Mesendoderm (in vitro differentiated cells): ENCODE data around the gene GZMM.

Experiments
- DNase-seq: peaks from one replicate; pipeline ENCODE4 v3.0.0; 2013
- H2AK5ac ChIP-seq: 2 replicates; pipeline ENCODE4 v1.6.1; 2013; ENCODE audit warnings: low read length, inconsistent platforms
- H2BK120ac ChIP-seq: 2 replicates; pipeline ENCODE4 v1.6.1; 2013; ENCODE audit warnings: low read depth, mild to moderate bottlenecking, low read length, moderate library complexity, mixed read lengths
- H2BK15ac ChIP-seq: replicated peaks from 2 replicates; pipeline ENCODE4 v1.6.1; 2013; ENCODE audit warnings: low read depth, mild to moderate bottlenecking, moderate library complexity
- H2BK5ac ChIP-seq: 2 replicates; pipeline ENCODE4 v1.6.1; 2013; ENCODE audit warnings: low read length, inconsistent platforms
- H3K18ac ChIP-seq: 2 replicates; pipeline ENCODE4 v1.6.1; 2013; ENCODE audit warnings: mild to moderate bottlenecking, low read length, mixed read lengths
- H3K23ac ChIP-seq: one replicate; pipeline ENCODE4 v1.6.1; 2013; ENCODE audit warnings: low read length
- H3K27ac ChIP-seq: 2 replicates; pipeline ENCODE4 v1.5.1; 2013; ENCODE audit warnings: low read depth, mild to moderate bottlenecking, inconsistent platforms, low read length, moderate library complexity
- H3K27me3 ChIP-seq: 2 replicates; pipeline ENCODE4 v1.6.1; 2013; ENCODE audit warnings: low read length, control low read depth, mild to moderate bottlenecking, inconsistent platforms; ENCODE audit not compliant: insufficient read depth, poor library complexity
- H3K36me3 ChIP-seq: 2 replicates; pipeline ENCODE4 v1.6.1; 2013; ENCODE audit warnings: low read length, inconsistent platforms; ENCODE audit not compliant: control insufficient read depth, insufficient read depth
- H3K4ac ChIP-seq: one replicate; pipeline ENCODE4 v1.6.1; 2013; ENCODE audit warnings: low read depth, mild to moderate bottlenecking, low read length, moderate library complexity
- H3K4me1 ChIP-seq: 2 replicates; pipeline ENCODE4 v1.6.1; 2013; ENCODE audit warnings: low read depth, low read length, inconsistent platforms; ENCODE audit not compliant: control insufficient read depth
- H3K4me2 ChIP-seq: 2 replicates; pipeline ENCODE4 v1.6.1; 2013; ENCODE audit warnings: low read length
- H3K4me3 ChIP-seq: 2 replicates; pipeline ENCODE4 v1.5.1; 2013; ENCODE audit warnings: mild to moderate bottlenecking, low read length
- H3K56ac ChIP-seq: one replicate; pipeline ENCODE4 v1.6.1; 2013; ENCODE audit warnings: low read length
- H3K79me1 ChIP-seq: 2 replicates; pipeline ENCODE4 v1.6.1; 2013; ENCODE audit warnings: low read length, inconsistent platforms
- H3K79me2 ChIP-seq: 2 replicates; pipeline ENCODE4 v1.6.1; 2013; ENCODE audit warnings: mild to moderate bottlenecking, low read length; ENCODE audit not compliant: control insufficient read depth, insufficient read depth
- H3K9ac ChIP-seq: 2 replicates; pipeline ENCODE4 v1.6.1; 2013; ENCODE audit warnings: low read length, inconsistent platforms
- H4K5ac ChIP-seq: one replicate; pipeline ENCODE4 v1.6.1; 2013; ENCODE audit warnings: low read length
- H4K8ac ChIP-seq: one replicate; pipeline ENCODE4 v1.6.1; 2013; ENCODE audit warnings: low read depth, mild to moderate bottlenecking, control low read depth, low read length, moderate library complexity
- WGBS: extraction: QIAGEN DNeasy Blood & Tissue Kit; methylation state at CpG from one replicate; pipeline ENCODE4 v1.1.7; 2013; ENCODE audit warnings: low lambda C conversion rate, missing lambda C conversion rate; ENCODE audit not compliant: insufficient coverage; ENCODE audit errors: extremely low coverage; 5-methylcytosine and 5-hydroxymethylcytosine counted together

GZMM gene

GRCh38 chr19:555474-555808 lies 11.6 kb downstream of the GZMM start:
- no peak overlapping the region for H2BK15ac ChIP-seq
- H3K27ac ChIP-seq, result no peak overlapping the region
- H3K9ac ChIP-seq, result no peak overlapping the region
- no peaks in the 10 kb centered on the region for H3K36me3 ChIP-seq
- no peak overlapping the region for H3K4me2 ChIP-seq
- no peak overlapping the region for H4K8ac ChIP-seq
- H3K4me1 ChIP-seq, result no peaks in the 10 kb centered on the region
- no peak overlapping the region for H3K23ac ChIP-seq
- no peak overlapping the region for H2AK5ac ChIP-seq
- WGBS, result no CpG with 5 or more reads among the region's 14 CpGs
- no peak overlapping the region for H3K4ac ChIP-seq
- no peak overlapping the region for H3K56ac ChIP-seq
- H2BK120ac ChIP-seq, result no peak overlapping the region
- DNase-seq, result no peak
- no peak overlapping the region for H3K18ac ChIP-seq
- H2BK5ac ChIP-seq, result no peak overlapping the region
- H3K27me3 ChIP-seq, result no peaks in the 10 kb centered on the region
- H3K79me2 ChIP-seq, result no peaks in the 10 kb centered on the region
- no peak overlapping the region for H4K5ac ChIP-seq
- H3K4me3 ChIP-seq, result no peak overlapping the region
- H3K79me1 ChIP-seq, result no peaks in the 10 kb centered on the region

- H2AK5ac ChIP-seq, result no peak overlapping the region
- H3K9ac ChIP-seq, result no peak overlapping the region
- H3K56ac ChIP-seq, result no peak overlapping the region
- H3K79me1 ChIP-seq, result no peaks in the 10 kb centered on the region
- H3K4ac ChIP-seq, result no peak overlapping the region
- H3K36me3 ChIP-seq, result no peaks in the 10 kb centered on the region
- H2BK120ac ChIP-seq, result no peak overlapping the region
- H3K18ac ChIP-seq, result no peak overlapping the region
- H2BK5ac ChIP-seq, result no peak overlapping the region
- no peak overlapping the region for H3K27ac ChIP-seq
- no peak for DNase-seq
- WGBS, result no CpG with 5 or more reads among the region's 31 CpGs
- H4K5ac ChIP-seq, result no peak overlapping the region
- H3K4me2 ChIP-seq, result no peak overlapping the region
- H3K79me2 ChIP-seq, result no peaks in the 10 kb centered on the region
- H3K4me1 ChIP-seq, result no peaks in the 10 kb centered on the region
- H3K23ac ChIP-seq, result no peak overlapping the region
- H2BK15ac ChIP-seq, result no peak overlapping the region
- no peaks in the 10 kb centered on the region for H3K27me3 ChIP-seq
- H4K8ac ChIP-seq, result no peak overlapping the region
- no peak overlapping the region for H3K4me3 ChIP-seq
These were observed 12.9 kb downstream of the GZMM start for GRCh38 chr19:556611-557382.

- H3K4me1 ChIP-seq, result no peaks in the 10 kb centered on the region
- WGBS, result no CpG with 5 or more reads among the region's 21 CpGs
- H3K27ac ChIP-seq, result no peak overlapping the region
- H3K27me3 ChIP-seq, result no peaks in the 10 kb centered on the region
- H3K9ac ChIP-seq, result no peak overlapping the region
- no peak overlapping the region for H2BK120ac ChIP-seq
- no peak overlapping the region for H3K4me3 ChIP-seq
- H4K8ac ChIP-seq, result no peak overlapping the region
- H3K4me2 ChIP-seq, result no peak overlapping the region
- H2BK15ac ChIP-seq, result no peak overlapping the region
- H2BK5ac ChIP-seq, result no peak overlapping the region
- H3K79me1 ChIP-seq, result no peaks in the 10 kb centered on the region
- no peak overlapping the region for H4K5ac ChIP-seq
- H3K56ac ChIP-seq, result peak overlapping the region; percentile 1
- H3K23ac ChIP-seq, result no peak overlapping the region
- no peaks in the 10 kb centered on the region for H3K36me3 ChIP-seq
- peak; percentile 60 for DNase-seq
- no peaks in the 10 kb centered on the region for H3K79me2 ChIP-seq
- no peak overlapping the region for H3K18ac ChIP-seq
- no peak overlapping the region for H3K4ac ChIP-seq
- H2AK5ac ChIP-seq, result no peak overlapping the region
These were observed 15.1 kb downstream of the GZMM start for GRCh38 chr19:558770-559439.

GRCh38 chr19:560121-560520 lies 16.3 kb downstream of the GZMM start:
- Histone ChIP-seq H3K36me3 (no peaks in the 10 kb centered on the region), H3K4ac (no peak overlapping the region), H3K79me2 (no peaks in the 10 kb centered on the region), H3K4me2 (no peak overlapping the region), H2AK5ac (no peak overlapping the region), H3K4me1 (no peaks in the 10 kb centered on the region), H3K79me1 (no peaks in the 10 kb centered on the region), H2BK5ac (no peak overlapping the region), H3K4me3 (no peak overlapping the region), H2BK120ac (no peak overlapping the region), H4K8ac (no peak overlapping the region), H3K56ac (no peak overlapping the region), H2BK15ac (no peak overlapping the region), H3K27me3 (no peaks in the 10 kb centered on the region), H3K9ac (no peak overlapping the region), H3K18ac (no peak overlapping the region), H3K23ac (no peak overlapping the region), H4K5ac (no peak overlapping the region), H3K27ac (no peak overlapping the region)
- WGBS, result no CpG with 5 or more reads among the region's 12 CpGs
- DNase-seq, result no peak

GRCh38 chr19:566403-566802 lies 22.6 kb downstream of the GZMM start:
- H4K5ac ChIP-seq, result no peak overlapping the region
- H3K56ac ChIP-seq, result no peak overlapping the region
- no peaks in the 10 kb centered on the region for H3K36me3 ChIP-seq
- no peak overlapping the region for H3K4me2 ChIP-seq
- no peak overlapping the region for H3K4ac ChIP-seq
- H3K23ac ChIP-seq, result no peak overlapping the region
- no peak overlapping the region for H4K8ac ChIP-seq
- no peak overlapping the region for H3K4me3 ChIP-seq
- H3K79me2 ChIP-seq, result no peaks in the 10 kb centered on the region
- peak; percentile 66 for DNase-seq
- no peak overlapping the region for H3K9ac ChIP-seq
- H3K27me3 ChIP-seq, result no peaks in the 10 kb centered on the region
- H2BK5ac ChIP-seq, result no peak overlapping the region
- H3K4me1 ChIP-seq, result no peaks in the 10 kb centered on the region
- H2BK15ac ChIP-seq, result no peak overlapping the region
- no peak overlapping the region for H2BK120ac ChIP-seq
- H3K79me1 ChIP-seq, result no peaks in the 10 kb centered on the region
- H3K18ac ChIP-seq, result no peak overlapping the region
- WGBS, result no CpG with 5 or more reads among the region's 19 CpGs
- no peak overlapping the region for H2AK5ac ChIP-seq
- H3K27ac ChIP-seq, result no peak overlapping the region
